ENCODE measurements around the gene OAF.

OAF gene

GRCh38 chr11:120211522-120212258 is 858 bp downstream of the OAF start:
- Histone ChIP-seq H3K9ac (no peak overlapping the region), H2AFZ (peak overlapping the region; percentile 56), H3K4me3 (ENCODE audit: low read depth, low read length) (peak overlapping the region; percentile 29), H3K9me3 (ENCODE audit: control insufficient read depth, low read length) (no peaks in the 10 kb centered on the region), H3K27me3 (ENCODE audit: control insufficient read depth, insufficient read depth, low read length) (no peaks in the 10 kb centered on the region), H3K79me2 (no peaks in the 10 kb centered on the region), H3K27ac (no peak overlapping the region), H3K4me1 (peaks cover 2% of the 10 kb centered on the region), H3K4me2 (ENCODE audit: low read length) (peak overlapping the region; percentile 73), H3K36me3 (ENCODE audit: control insufficient read depth, insufficient read depth, low read length) (no peaks in the 10 kb centered on the region)
- no peak for TF ChIP-seq CTCF (IDR thresholded peaks at IDR 0.05)

GRCh38 chr11:120212259-120212878 is 1.5 kb downstream of the OAF start:
- Histone ChIP-seq H3K79me2 (no peaks in the 10 kb centered on the region), H2AFZ (no peak overlapping the region), H3K9ac (no peak overlapping the region), H3K9me3 (ENCODE audit: control insufficient read depth, low read length) (no peaks in the 10 kb centered on the region), H3K4me2 (ENCODE audit: low read length) (no peak overlapping the region), H3K4me1 (peaks cover 2% of the 10 kb centered on the region), H3K4me3 (ENCODE audit: low read depth, low read length) (no peak overlapping the region), H3K36me3 (ENCODE audit: control insufficient read depth, insufficient read depth, low read length) (no peaks in the 10 kb centered on the region), H3K27ac (no peak overlapping the region), H3K27me3 (ENCODE audit: control insufficient read depth, insufficient read depth, low read length) (no peaks in the 10 kb centered on the region)
- TF ChIP-seq CTCF (IDR thresholded peaks at IDR 0.05) = no peak

GRCh38 chr11:120212926-120213325 is 2.1 kb downstream of the OAF start:
- Histone ChIP-seq H3K4me3 (ENCODE audit: low read depth, low read length) (no peak overlapping the region), H3K27ac (no peak overlapping the region), H3K4me1 (peaks cover 2% of the 10 kb centered on the region)

GRCh38 chr11:120214581-120214980 is 3.7 kb downstream of the OAF start:
- TF ChIP-seq CTCF (IDR thresholded peaks at IDR 0.05) = no peak
- H3K4me3 ChIP-seq (ENCODE audit: low read depth, low read length) = no peak overlapping the region
- no peak overlapping the region for H3K9ac ChIP-seq
- H2AFZ ChIP-seq = no peak overlapping the region
- H3K4me2 ChIP-seq (ENCODE audit: low read length) = no peak overlapping the region
- H3K9me3 ChIP-seq (ENCODE audit: control insufficient read depth, low read length) = no peaks in the 10 kb centered on the region
- H3K4me1 ChIP-seq = peaks cover 2% of the 10 kb centered on the region
- no peak overlapping the region for H3K27ac ChIP-seq
- H3K36me3 ChIP-seq (ENCODE audit: control insufficient read depth, insufficient read depth, low read length) = no peaks in the 10 kb centered on the region
- H3K27me3 ChIP-seq (ENCODE audit: control insufficient read depth, insufficient read depth, low read length) = no peaks in the 10 kb centered on the region
- H3K79me2 ChIP-seq = no peaks in the 10 kb centered on the region

More at GRCh38 chr11:120212926-120213325, 2.1 kb downstream of the OAF start:
- H3K79me2 ChIP-seq = no peaks in the 10 kb centered on the region
- no peak for TF ChIP-seq CTCF (IDR thresholded peaks at IDR 0.05)
- H3K9ac ChIP-seq = no peak overlapping the region
- H3K9me3 ChIP-seq (ENCODE audit: control insufficient read depth, low read length) = no peaks in the 10 kb centered on the region
- H3K27me3 ChIP-seq (ENCODE audit: control insufficient read depth, insufficient read depth, low read length) = no peaks in the 10 kb centered on the region
- H2AFZ ChIP-seq = no peak overlapping the region
- no peak overlapping the region for H3K4me2 ChIP-seq (ENCODE audit: low read length)
- no peaks in the 10 kb centered on the region for H3K36me3 ChIP-seq (ENCODE audit: control insufficient read depth, insufficient read depth, low read length)

Measured in parathyroid adenoma (tissue), 2 donors.